ENCODE measurements around the gene CAPZB.
A peak's percentile ranks its signal among the peaks of the same experiment; 100 is the strongest.

- TF ChIP-seq CTCF (IDR thresholded peaks at IDR 0.05) (peak; percentile 73 to 95 (median 86)), POLR2A (IDR thresholded peaks at IDR 0.05) (no peak)
Observed at GRCh38 chr1:19341201-19342061, 143.9 kb downstream of the CAPZB start.
